Hepatic stellate cell (primary cell): ENCODE measurements around the gene CXCL12.

Experiments
- DNase-seq: peaks from one replicate; pipeline ENCODE4 v3.0.0; 2011; ENCODE audit warnings: low spot score

The CXCL12 gene

GRCh38 chr10:44362866-44363711, 21.8 kb downstream of the CXCL12 start:
- DNase-seq: no peak

- no peak for DNase-seq
Measured at GRCh38 chr10:44361109-44361508, 23.8 kb downstream of the CXCL12 start.

GRCh38 chr10:44358080-44358771, 26.7 kb downstream of the CXCL12 start:
- no peak for DNase-seq

GRCh38 chr10:44357023-44357540, 27.8 kb downstream of the CXCL12 start:
- DNase-seq: no peak

GRCh38 chr10:44356139-44357022, 28.5 kb downstream of the CXCL12 start:
- no peak for DNase-seq

- no peak for DNase-seq
Measured at GRCh38 chr10:44355630-44356029, 29.3 kb downstream of the CXCL12 start.

- DNase-seq: no peak
Measured at GRCh38 chr10:44354771-44355170, 30.1 kb downstream of the CXCL12 start.

- no peak for DNase-seq
Measured at GRCh38 chr10:44353721-44354120, 31.2 kb downstream of the CXCL12 start.

- DNase-seq: no peak
Measured at GRCh38 chr10:44353128-44353390, 31.8 kb downstream of the CXCL12 start.

GRCh38 chr10:44352316-44353127, 32.4 kb downstream of the CXCL12 start:
- peak; percentile 82 for DNase-seq

- no peak for DNase-seq
Measured at GRCh38 chr10:44348496-44348895, 36.4 kb downstream of the CXCL12 start.

GRCh38 chr10:44347609-44348400, 37.1 kb downstream of the CXCL12 start:
- no peak for DNase-seq

- DNase-seq: no peak
Measured at GRCh38 chr10:44344727-44345126, 40.2 kb downstream of the CXCL12 start.

- DNase-seq: no peak
Measured at GRCh38 chr10:44343843-44344242, 41.1 kb downstream of the CXCL12 start.

- no peak for DNase-seq
Measured at GRCh38 chr10:44341886-44342285, 43.0 kb downstream of the CXCL12 start.

GRCh38 chr10:44340557-44340956, 44.3 kb downstream of the CXCL12 start:
- no peak for DNase-seq

- no peak for DNase-seq
Measured at GRCh38 chr10:44339218-44339617, 45.7 kb downstream of the CXCL12 start.

- no peak for DNase-seq
Measured at GRCh38 chr10:44337081-44337480, 47.8 kb downstream of the CXCL12 start.

GRCh38 chr10:44335330-44336021, 49.4 kb downstream of the CXCL12 start:
- DNase-seq: no peak

GRCh38 chr10:44334621-44335184, 50.2 kb downstream of the CXCL12 start:
- DNase-seq: peak; percentile 82
